ENCODE data around the gene KLF3. TPM values are rescaled to one million over a fixed set of nuclear protein-coding genes. Genes with fewer than 3 reads are reported as not detected.

KLF3 gene
- total RNA-seq, 1 donor from 2014 or later: 62.0 TPM

- TF ChIP-seq CTCF (conservative IDR thresholded peaks at IDR 0.05): no peak
- no peak for DNase-seq (ENCODE audit: extremely low spot score, unreplicated experiment)
- Mint-ChIP-seq H3K27ac (no peak overlapping the region), H3K4me3 (no peak overlapping the region), H3K9me3 (no peaks in the 10 kb centered on the region), H3K36me3 (peaks cover 6% of the 10 kb centered on the region), H3K4me1 (ENCODE audit: unreplicated experiment) (peaks cover 4% of the 10 kb centered on the region), H3K27me3 (no peaks in the 10 kb centered on the region)
Measured at GRCh38 chr4:38703635-38704034, 39.6 kb downstream of the KLF3 start.

- DNase-seq (ENCODE audit: extremely low spot score, unreplicated experiment): no peak
- no peak for TF ChIP-seq CTCF (conservative IDR thresholded peaks at IDR 0.05)
- Mint-ChIP-seq H3K9me3 (no peaks in the 10 kb centered on the region), H3K27ac (no peak overlapping the region), H3K4me1 (ENCODE audit: unreplicated experiment) (peaks cover 4% of the 10 kb centered on the region), H3K27me3 (no peaks in the 10 kb centered on the region), H3K36me3 (no peaks in the 10 kb centered on the region), H3K4me3 (no peak overlapping the region)
Measured at GRCh38 chr4:38704622-38705154, 40.7 kb downstream of the KLF3 start.

GRCh38 chr4:38706301-38706700 is 42.3 kb downstream of the KLF3 start:
- DNase-seq (ENCODE audit: extremely low spot score, unreplicated experiment): no peak
- H3K27ac Mint-ChIP-seq: no peak overlapping the region
- H3K4me3 Mint-ChIP-seq: no peak overlapping the region
- no peaks in the 10 kb centered on the region for H3K9me3 Mint-ChIP-seq
- no peak for TF ChIP-seq CTCF (conservative IDR thresholded peaks at IDR 0.05)
- no peaks in the 10 kb centered on the region for H3K36me3 Mint-ChIP-seq
- H3K27me3 Mint-ChIP-seq: no peaks in the 10 kb centered on the region
- H3K4me1 Mint-ChIP-seq (ENCODE audit: unreplicated experiment): peaks cover 4% of the 10 kb centered on the region

- H3K4me1 Mint-ChIP-seq (ENCODE audit: unreplicated experiment): peaks cover under 1% of the 10 kb centered on the region
- H3K27ac Mint-ChIP-seq: no peak overlapping the region
- H3K9me3 Mint-ChIP-seq: peaks cover 4% of the 10 kb centered on the region
- no peaks in the 10 kb centered on the region for H3K36me3 Mint-ChIP-seq
- no peaks in the 10 kb centered on the region for H3K27me3 Mint-ChIP-seq
- no peak for TF ChIP-seq CTCF (conservative IDR thresholded peaks at IDR 0.05)
- H3K4me3 Mint-ChIP-seq: no peak overlapping the region
- no peak for DNase-seq (ENCODE audit: extremely low spot score, unreplicated experiment)
Measured at GRCh38 chr4:38710053-38710452, 46.1 kb downstream of the KLF3 start.

- H3K27me3 Mint-ChIP-seq: no peaks in the 10 kb centered on the region
- DNase-seq (ENCODE audit: extremely low spot score, unreplicated experiment): no peak
- peaks cover 6% of the 10 kb centered on the region for H3K4me1 Mint-ChIP-seq (ENCODE audit: unreplicated experiment)
- no peaks in the 10 kb centered on the region for H3K36me3 Mint-ChIP-seq
- no peak overlapping the region for H3K4me3 Mint-ChIP-seq
- no peak overlapping the region for H3K27ac Mint-ChIP-seq
- H3K9me3 Mint-ChIP-seq: peaks cover 4% of the 10 kb centered on the region
- no peak for TF ChIP-seq CTCF (conservative IDR thresholded peaks at IDR 0.05)
Measured at GRCh38 chr4:38711066-38711465, 47.1 kb downstream of the KLF3 start.

- no peak for TF ChIP-seq CTCF (conservative IDR thresholded peaks at IDR 0.05)
- Mint-ChIP-seq H3K4me3 (no peak overlapping the region), H3K4me1 (ENCODE audit: unreplicated experiment) (peaks cover 6% of the 10 kb centered on the region)
Measured at GRCh38 chr4:38715050-38715449, 51.1 kb downstream of the KLF3 start.

More at GRCh38 chr4:38715050-38715449, 51.1 kb downstream of the KLF3 start:
- no peaks in the 10 kb centered on the region for H3K36me3 Mint-ChIP-seq
- H3K9me3 Mint-ChIP-seq: peaks cover 4% of the 10 kb centered on the region
- no peaks in the 10 kb centered on the region for H3K27me3 Mint-ChIP-seq
- no peak for DNase-seq (ENCODE audit: extremely low spot score, unreplicated experiment)
- H3K27ac Mint-ChIP-seq: no peak overlapping the region

All from type B pancreatic cell (in vitro differentiated cells).